Right lobe of liver (tissue), 6 donors: Measurements from ENCODE around the gene TBC1D3C. TPM values are rescaled to one million over a fixed set of nuclear protein-coding genes. Genes with fewer than 3 reads are reported as not detected.
"Not testable (repeated sequence)": the region's sequence is repeated elsewhere in the genome, so short reads cannot be mapped to it uniquely, and the experiment has no call there.

Experiments
- ATAC-seq, 4 donors: fragments of 200-7000 bp; cut with Tn5 transposase; one replicate each; pipeline ENCODE4 v1.9.1; 2020; ENCODE audit warnings: mild to moderate bottlenecking in 4 of 4, moderate library complexity in 4 of 4
- DNase-seq, 3 donors: peaks; one replicate each; pipeline ENCODE4 v3.0.0-alpha.2; 2020
- H3K27ac ChIP-seq, 3 donors: fragments of 200-600 bp; one replicate each; pipeline ENCODE4 v1.8.0; 2022
- H3K27me3 ChIP-seq, 2 donors: fragments of 200-600 bp; one replicate each; pipeline ENCODE4 v1.8.0; 2022
- H3K36me3 ChIP-seq, 4 donors: fragments of 200-600 bp; sonication (generic) in 1 of 4; one replicate each; pipeline versions ENCODE4 v1.5.1 to v1.8.0; 2017 to 2022; ENCODE audit warnings: control low read depth in 1 of 4
- H3K4me1 ChIP-seq, 4 donors: fragments of 200-600 bp; sonication (generic) in 1 of 4; one replicate each; pipeline versions ENCODE4 v1.5.1 to v1.8.0; 2017 to 2022; ENCODE audit warnings: control low read depth in 1 of 4
- H3K4me3 ChIP-seq, 3 donors: fragments of 200-600 bp; one replicate each; pipeline ENCODE4 v1.8.0; 2022
- H3K9me3 ChIP-seq, 4 donors: fragments of 200-600 bp; sonication (generic) in 1 of 4; one replicate each; pipeline versions ENCODE4 v1.5.1 to v1.8.0; 2017 to 2022; ENCODE audit warnings: control low read depth in 1 of 4
- WGBS: methylation state at CpG from one replicate; pipeline ENCODE4 v1.1.6; 2018; ENCODE audit warnings: low coverage, low lambda C conversion rate; ENCODE audit not compliant: insufficient coverage; ENCODE audit errors: missing lambda C conversion rate; 5-methylcytosine and 5-hydroxymethylcytosine counted together
- intact Hi-C, 2 donors: fragments of 100-400 bp; cut with DNase I; formaldehyde crosslinking; loops; one replicate each; pipeline versions ENCODE4 v1.11.2 to v1.14.1; 2022
- long read RNA-seq: library from polyadenylated mRNA; unstranded; transcript quantifications from one replicate; pipeline ENCODE4 v2.0.0, GENCODE V29; 2019
- small RNA-seq, 2 experiments: library from RNA; depleted of rRNA; stranded (forward); fragments of <200 nt; gene quantifications; one replicate each; pipeline ENCODE3, GENCODE V24; 2016
- total RNA-seq, 6 experiments: library from RNA; depleted of rRNA in 2 of 6; stranded (reverse); fragments of >200 nt in 2 of 6; fragmentation: NEBNext Ultra II Directional in 3 of 6; extraction: Animal tissue kit (Norgen Biotek cat#: 25700) in 3 of 6; gene quantifications; one replicate each; pipeline versions ENCODE4 v1.1.0 to v1.2.4, GENCODE V29; 2016 to 2023
- donor health status: DM: no; HTN: yes; CAD: no.
- donor health status: DM: no; HTN: no; CAD: no.
- donor health status: DM: no; HTN: no; CAD: no.
- donor health status: DM: no; HTN: yes; CAD: no.
- donor health status: DM: no; HTN: yes; CAD: no.

TBC1D3C gene
- not detected for total RNA-seq
- long read RNA-seq: 0 reads

DNA sequence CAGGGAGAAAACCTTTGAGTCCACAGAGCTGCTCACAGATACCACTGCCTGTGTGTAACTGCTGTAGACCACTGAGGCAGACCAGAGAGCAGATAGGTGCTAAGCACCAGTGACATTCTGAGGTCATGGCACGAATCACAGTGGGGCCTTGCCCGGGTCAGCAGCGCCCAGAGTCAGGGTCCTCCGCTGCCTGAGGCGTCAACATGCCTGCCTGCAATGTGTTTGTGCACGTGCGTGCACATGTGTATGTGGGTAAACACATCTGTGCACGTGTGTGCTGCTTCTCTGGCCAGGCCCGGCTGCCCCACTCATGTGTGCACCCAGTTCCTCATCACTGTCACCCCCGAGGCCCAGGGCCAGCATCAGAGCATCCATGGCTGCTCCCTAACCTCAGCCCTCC, at the start of gene TBC1D3C:
Gene TBC1D3C (minus strand): TSS at position 101 of the 400 bp plus-strand sequence. CDS start 1,568 bp downstream, outside the sequence.
- H3K9me3 ChIP-seq, intact Hi-C loops, DNase-seq, H3K27ac ChIP-seq, H3K27me3 ChIP-seq, H3K4me1 ChIP-seq, H3K36me3 ChIP-seq, H3K4me3 ChIP-seq, ATAC-seq: not testable (repeated sequence)
- no CpG with 5 or more reads among the region's 10 CpGs for WGBS

DNA sequence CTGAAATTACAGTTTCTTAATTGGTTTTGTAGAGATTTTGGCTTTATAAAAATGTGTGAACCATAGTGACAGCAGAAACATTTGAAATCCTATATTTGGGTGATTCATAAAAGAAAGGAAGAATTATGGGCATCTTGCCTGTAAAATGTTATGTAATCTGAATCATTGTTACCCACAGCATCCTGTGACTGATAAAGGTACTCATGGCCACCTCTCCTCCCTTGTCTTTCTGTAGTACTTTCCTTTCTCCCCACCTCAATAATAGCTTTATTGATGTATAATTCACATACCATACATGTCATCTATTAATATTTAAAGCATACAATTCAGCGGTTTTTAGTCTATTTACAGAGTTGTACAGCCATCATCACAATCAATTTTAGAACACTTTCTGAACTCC, 30.8 kb upstream of the TBC1D3C start:
- H3K4me3 ChIP-seq, H3K36me3 ChIP-seq, intact Hi-C loops, H3K9me3 ChIP-seq, DNase-seq, H3K4me1 ChIP-seq, H3K27ac ChIP-seq, ATAC-seq, H3K27me3 ChIP-seq: not testable (repeated sequence)
- WGBS: no CpG with 5 or more reads among the region's 1 CpG

DNA sequence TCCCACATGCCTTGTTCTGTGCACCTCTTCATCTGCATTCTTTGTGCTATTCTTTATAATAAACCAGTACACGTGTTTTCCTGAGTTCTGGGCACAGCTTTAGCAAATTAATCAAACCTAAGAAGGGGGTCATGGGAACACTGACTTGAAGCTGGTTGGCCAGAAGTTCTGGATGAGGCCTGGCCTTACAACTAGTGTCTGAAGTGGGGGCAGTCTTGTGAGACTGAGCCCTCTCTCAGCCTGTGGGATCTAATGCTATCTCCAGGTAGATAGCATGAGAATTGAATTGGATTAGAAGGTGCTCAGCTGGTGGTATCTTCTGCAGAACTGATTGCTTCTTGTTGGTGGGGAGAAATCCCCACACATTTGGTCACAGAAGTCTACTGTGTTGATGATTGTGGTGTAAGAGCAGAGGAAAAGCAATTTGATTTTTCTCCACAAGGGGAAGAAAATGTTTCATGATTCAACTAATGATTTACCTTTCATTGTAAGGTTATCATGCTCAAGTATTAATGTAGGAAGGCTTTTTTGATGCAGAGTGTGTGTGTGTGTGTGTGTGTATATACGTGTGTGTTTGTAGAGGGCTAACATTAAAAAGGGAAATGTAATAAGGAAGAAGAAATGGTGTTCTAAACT, 25.7 kb upstream of the TBC1D3C start:
- DNase-seq, H3K27ac ChIP-seq, H3K4me3 ChIP-seq, intact Hi-C loops, H3K4me1 ChIP-seq, ATAC-seq, H3K36me3 ChIP-seq, H3K27me3 ChIP-seq, H3K9me3 ChIP-seq: not testable (repeated sequence)
- no CpG with 5 or more reads among the region's 2 CpGs for WGBS

DNA sequence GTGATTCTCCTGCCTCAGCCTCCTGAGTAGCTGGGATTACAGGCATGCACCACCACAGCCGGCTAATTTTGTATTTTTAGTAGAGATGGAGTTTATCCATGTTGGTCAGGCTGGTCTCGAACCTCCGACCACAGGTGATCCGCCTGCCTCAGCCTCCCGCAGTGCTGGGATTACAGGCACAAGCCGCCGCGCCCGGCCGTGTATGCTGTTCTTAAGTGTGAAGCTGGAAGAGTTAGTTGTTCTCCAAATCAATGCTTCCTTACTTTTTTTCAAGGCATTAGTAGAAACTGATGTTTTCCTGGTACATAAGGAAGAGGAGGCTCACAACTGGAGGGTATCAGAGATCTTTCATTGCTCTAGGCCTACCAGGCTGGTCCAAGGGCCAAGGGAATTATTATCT, 19.7 kb upstream of the TBC1D3C start:
- intact Hi-C loops, H3K9me3 ChIP-seq, H3K27me3 ChIP-seq, H3K4me1 ChIP-seq, H3K36me3 ChIP-seq, ATAC-seq, H3K27ac ChIP-seq, H3K4me3 ChIP-seq: not testable (repeated sequence)
- no CpG with 5 or more reads among the region's 10 CpGs for WGBS
- DNase-seq: peak in 2 of 3 donors; percentile 3 to 20

DNA sequence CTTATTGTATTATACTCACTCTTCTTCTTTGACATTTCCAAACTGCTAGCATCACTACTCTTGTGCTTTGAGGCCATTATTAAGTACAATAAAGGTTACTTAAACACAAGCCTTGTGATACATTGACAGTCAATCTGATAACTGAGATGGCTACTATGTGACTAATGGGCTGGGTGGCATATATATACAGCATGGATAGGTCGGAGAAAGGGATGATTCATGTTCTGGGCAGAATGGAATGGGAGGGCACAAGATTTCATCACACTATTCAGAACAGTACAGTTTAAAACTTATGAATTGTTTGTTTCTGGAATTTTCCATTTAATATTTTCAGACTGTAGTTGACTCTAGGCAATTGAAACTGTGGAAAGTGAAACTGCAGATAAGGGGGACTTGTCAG, 18.9 kb upstream of the TBC1D3C start:
- peak in 1 of 4 donors; percentile 66 for ATAC-seq
- WGBS: no CpG with 5 or more reads among the region's 1 CpG
- DNase-seq, H3K36me3 ChIP-seq, H3K27ac ChIP-seq, H3K4me3 ChIP-seq, H3K9me3 ChIP-seq, H3K27me3 ChIP-seq, intact Hi-C loops, H3K4me1 ChIP-seq: not testable (repeated sequence)

Small RNA genes lying within 50 kb of the gene (small RNA-seq; reads per million reads assigned to genes)
- gene RF00019: 0 reads per million in 2 experiments

Other genes with a start within 250 kb of the TBC1D3C start
- gene TBC1D3K, start 144.2 kb downstream of the TBC1D3C start, total RNA-seq: not detected
- 10 to 100 TPM in 1 of 6 experiments, 1 to 10 TPM in 5; 4.9 to 14.2 (median 8.8) TPM for gene TBC1D3L, start 79.6 kb downstream of the TBC1D3C start, total RNA-seq
- under 1 TPM in 4 of 6 experiments, not detected in 2; 0.24 to 0.81 (median 0.37) TPM for gene TBC1D3D, start 64.7 kb downstream of the TBC1D3C start, total RNA-seq
- not detected for gene TBC1D3E, start 59.3 kb upstream of the TBC1D3C start, total RNA-seq
- gene TBC1D3, start 123.9 kb upstream of the TBC1D3C start, total RNA-seq: not detected
- 10 to 100 TPM; 18.1 to 25.8 (median 20.1) TPM for gene MRPL45, start 228.5 kb upstream of the TBC1D3C start, total RNA-seq